Measurements from ENCODE around the gene PELI1. TPM values are rescaled to one million over a fixed set of nuclear protein-coding genes. Genes with fewer than 3 reads are reported as not detected.

PELI1 gene
- total and polyA plus RNA-seq, 2 of the 8 experiments (the other 6 are each of a cell fraction or from before 2014, with no cell fraction given) = 21.8 to 57.1 TPM

GRCh38 chr2:64122358-64122757 is 21.9 kb downstream of the PELI1 start (continued):
- TF ChIP-seq MAX (IDR thresholded peaks at IDR 0.05) = no peak
